GM12878 (cell line): Measurements from ENCODE around the gene SEPTIN5. TPM values are rescaled to one million over a fixed set of nuclear protein-coding genes. Genes with fewer than 3 reads are reported as not detected.

ENCODE experiments used
- ATAC-seq: fragments of 200-7000 bp; cut with Tn5 transposase; 3 replicates; pipeline ENCODE4 v1.9.1; 2020; ENCODE audit warnings: mild to moderate bottlenecking, moderate library complexity
- BruUV-seq: library from RNA; stranded (reverse); fragments of 400-500 nt; replicated peaks from 2 replicates; lab custom pipeline; 2021; lab: Mats Ljungman, UMichigan
- CTCF ChIA-PET: fragments of 300-600 bp; sonication (Branson Sonifier 250); formaldehyde crosslinking; extraction: SDS; loops from one replicate; lab custom pipeline; 2021; ENCODE audit warnings: inconsistent platforms; lab: Yijun Ruan, JAX
- POLR2A ChIA-PET: fragments of 350-600 bp; formaldehyde crosslinking; extraction: SDS; loops from one replicate; lab custom pipeline; 2021; ENCODE audit warnings: inconsistent platforms; lab: Charles Lee
- RAD21 ChIA-PET: fragments of 300-600 bp; sonication (Branson Sonifier 250); formaldehyde crosslinking; loops from one replicate; lab custom pipeline; 2023; ENCODE audit warnings: antibody characterized with exemption; ENCODE audit not compliant: unreplicated experiment; lab: Charles Lee
- SMC1A ChIA-PET: fragments of 300-600 bp; sonication (Branson Sonifier 250); formaldehyde crosslinking; loops from one replicate; lab custom pipeline; 2023; ENCODE audit not compliant: unreplicated experiment, uncharacterized antibody; lab: Charles Lee
- DNase-seq: peaks from one replicate; pipeline ENCODE4 v3.0.0-alpha.2; 2011; ENCODE audit warnings: low read depth, low spot score
- FAIRE-seq: peaks from 3 replicates; lab custom pipeline; 2011; peaks lifted over from hg19 to GRCh38; lab: Jason Lieb, UNC
- H2AFZ ChIP-seq: 2 replicates; pipeline ENCODE4 v1.6.0; 2011; ENCODE audit warnings: low read depth, low read length, control low read depth; ENCODE audit not compliant: control insufficient read depth
- H3K27ac ChIP-seq: 2 replicates; pipeline ENCODE4 v1.5.1; 2011; ENCODE audit warnings: control low read depth; ENCODE audit not compliant: control insufficient read depth, insufficient read depth
- H3K27me3 ChIP-seq, 2 experiments: replicated peaks in 1 of 2; 2 replicates each; pipeline versions ENCODE4 v1.6.0 to v1.6.1; 2011; ENCODE audit warnings: low read length in 1 of 2; ENCODE audit not compliant: control insufficient read depth in 2 of 2, insufficient read depth in 2 of 2
- H3K36me3 ChIP-seq, 2 experiments: 2 replicates each; pipeline ENCODE4 v1.5.1; 2011; ENCODE audit warnings: low read length in 1 of 2; ENCODE audit not compliant: control insufficient read depth in 2 of 2, insufficient read depth in 2 of 2
- H3K4me1 ChIP-seq: 2 replicates; pipeline ENCODE4 v1.6.1; 2011; ENCODE audit warnings: mild to moderate bottlenecking, low read length, moderate library complexity, mixed read lengths; ENCODE audit not compliant: control insufficient read depth, insufficient read depth
- H3K4me2 ChIP-seq: 2 replicates; pipeline ENCODE4 v1.6.0; 2011; ENCODE audit warnings: control low read depth; ENCODE audit not compliant: control insufficient read depth, insufficient read depth
- H3K4me3 ChIP-seq: fragments of 200-600 bp; sonication (generic); 2 replicates; pipeline ENCODE4 v1.5.1; 2016
- H3K79me2 ChIP-seq: 2 replicates; pipeline ENCODE4 v1.6.0; 2011; ENCODE audit warnings: low read length; ENCODE audit not compliant: control insufficient read depth, insufficient read depth
- H3K9ac ChIP-seq: 2 replicates; pipeline ENCODE4 v1.8.0; 2011; ENCODE audit warnings: low read length, control low read depth, mixed read lengths; ENCODE audit not compliant: control insufficient read depth, insufficient read depth
- H3K9me3 ChIP-seq: replicated peaks from 3 replicates; pipeline ENCODE4 v1.5.1; 2011; ENCODE audit warnings: mild to moderate bottlenecking, low read length; ENCODE audit not compliant: control insufficient read depth, insufficient read depth
- H4K20me1 ChIP-seq: 2 replicates; pipeline ENCODE4 v1.6.0; 2011; ENCODE audit not compliant: control insufficient read depth, insufficient read depth
- IKZF2 ChIP-seq, 2 experiments: fragments of 450-650 bp; IDR thresholded peaks; 2 replicates each; pipeline ENCODE4 v1.6.1; 2017; ENCODE audit warnings: mild to moderate bottlenecking in 2 of 2, moderate library complexity in 2 of 2
- KLF5 ChIP-seq: fragments of 450-650 bp; IDR thresholded peaks from 2 replicates; pipeline ENCODE4 v1.6.1; 2014; ENCODE audit warnings: mild to moderate bottlenecking; ENCODE audit not compliant: partially characterized antibody
- NBN ChIP-seq: fragments of 450-650 bp; IDR thresholded peaks from 2 replicates; pipeline ENCODE4 v1.6.1; 2016
- RELB ChIP-seq: fragments of 450-650 bp; IDR thresholded peaks from 2 replicates; pipeline ENCODE4 v1.6.1; 2017; ENCODE audit warnings: low read depth, mild to moderate bottlenecking, moderate library complexity
- TBL1XR1 ChIP-seq: IDR thresholded peaks from 2 replicates; pipeline ENCODE4 v1.6.1; 2012; ENCODE audit warnings: low read depth, low read length, improper control_type of control experiment
- ZZZ3 ChIP-seq: IDR thresholded peaks from 2 replicates; pipeline ENCODE4 v1.6.1; 2011; ENCODE audit warnings: low read depth; ENCODE audit not compliant: control insufficient read depth, insufficient read length
- WGBS: methylation state at CpG from one replicate; pipeline ENCODE4 v1.1.6; 2016; ENCODE audit warnings: low lambda C conversion rate; ENCODE audit not compliant: insufficient replicate concordance, insufficient coverage; ENCODE audit errors: missing lambda C conversion rate; 5-methylcytosine and 5-hydroxymethylcytosine counted together
- in situ Hi-C: fragments of 300-500 bp; cut with MboI; formaldehyde crosslinking; loops from 9 replicates; pipeline ENCODE4 v1.14.3; 2018; ENCODE audit warnings: mixed read lengths
- intact Hi-C: fragments of 100-400 bp; cut with micrococcal nuclease; formaldehyde crosslinking; loops from one replicate; pipeline ENCODE4 v1.14.2; 2022; ENCODE audit not compliant: unreplicated experiment
- polyA plus RNA-seq, 11 experiments: library from polyadenylated mRNA; depleted of rRNA in 4 of 11; unstranded in 6 of 11; stranded (reverse) in 5 of 11; fragments of >200 nt; fragmentation: Nextera tagmentation in 4 of 11; fragmentation: Illumina TruSeq in 1 of 11; extraction: Ambion mirVana in 4 of 11; extraction: Trizol in 1 of 11; gene quantifications; 1 replicate in 1 of 11; 2 replicates in 10 of 11; pipeline versions ENCODE4 v1.2.1 to v1.2.3, GENCODE V29; 2011 to 2016; ENCODE audit warnings: inconsistent platforms in 2 of 11, missing spikeins in 2 of 11, low read depth in 1 of 11
- total RNA-seq, 4 experiments: library from RNA; depleted of rRNA in 3 of 4; stranded (reverse); fragments of >200 nt in 3 of 4; fragmentation: Illumina TruSeq in 1 of 4; extraction: Trizol in 1 of 4; gene quantifications; 2 replicates each; pipeline versions ENCODE4 v1.2.1 to v1.2.3, GENCODE V29; 2013 to 2021
- TF ChIP-seq, protein P1 (sequence below): IDR thresholded peaks from 2 replicates; pipeline ENCODE4 v1.6.1; 2012; ENCODE audit warnings: mild to moderate bottlenecking, low read depth, low read length

Gene SEPTIN5
- total and polyA plus RNA-seq, 10 of the 15 experiments (the other 5 are each of a cell fraction or from before 2014, with no cell fraction given) = 0.13 to 1.1 (median 0.34) TPM; not detected in 5

- no peak overlapping the region for H3K9ac ChIP-seq
- H3K9me3 ChIP-seq = no peaks in the 10 kb centered on the region
- ChIA-PET SMC1A (no interaction called here), CTCF (interaction anchor here (1.5 kb wide), 1 partner anchor 11 kb away, joined by 3 read pairs; no protein-coding TSS in a partner anchor), RAD21 (no interaction called here), POLR2A (interaction anchor here (0.5 kb wide), 1 partner anchor 638 kb away, joined by 4 read pairs; no protein-coding TSS in a partner anchor)
- H3K4me3 ChIP-seq = no peak overlapping the region
- no peaks in the 10 kb centered on the region for H3K36me3 ChIP-seq
- intact Hi-C loops (no loop called here), in situ Hi-C loops (no loop called here)
- H3K79me2 ChIP-seq = no peaks in the 10 kb centered on the region
- peaks cover 16 to 23% of the 10 kb centered on the region in 2 experiments for H3K27me3 ChIP-seq
- H3K27ac ChIP-seq = no peak overlapping the region
- ATAC-seq (no peak), FAIRE-seq (no peak), DNase-seq (no peak)
- H3K4me2 ChIP-seq = no peak overlapping the region
- peaks cover 4% of the 10 kb centered on the region for H4K20me1 ChIP-seq
- WGBS = 9% methylated on average over 14 of the region's 14 CpGs
- no peak for TF ChIP-seq ZZZ3
- TF ChIP-seq IKZF2 (IDR thresholded peaks at IDR 0.05) = no peak
- TF ChIP-seq TBL1XR1 = no peak
- no peak for TF ChIP-seq RELB
- no peak for TF ChIP-seq NBN
- TF ChIP-seq KLF5 = no peak
- TF ChIP-seq, protein P1, sequence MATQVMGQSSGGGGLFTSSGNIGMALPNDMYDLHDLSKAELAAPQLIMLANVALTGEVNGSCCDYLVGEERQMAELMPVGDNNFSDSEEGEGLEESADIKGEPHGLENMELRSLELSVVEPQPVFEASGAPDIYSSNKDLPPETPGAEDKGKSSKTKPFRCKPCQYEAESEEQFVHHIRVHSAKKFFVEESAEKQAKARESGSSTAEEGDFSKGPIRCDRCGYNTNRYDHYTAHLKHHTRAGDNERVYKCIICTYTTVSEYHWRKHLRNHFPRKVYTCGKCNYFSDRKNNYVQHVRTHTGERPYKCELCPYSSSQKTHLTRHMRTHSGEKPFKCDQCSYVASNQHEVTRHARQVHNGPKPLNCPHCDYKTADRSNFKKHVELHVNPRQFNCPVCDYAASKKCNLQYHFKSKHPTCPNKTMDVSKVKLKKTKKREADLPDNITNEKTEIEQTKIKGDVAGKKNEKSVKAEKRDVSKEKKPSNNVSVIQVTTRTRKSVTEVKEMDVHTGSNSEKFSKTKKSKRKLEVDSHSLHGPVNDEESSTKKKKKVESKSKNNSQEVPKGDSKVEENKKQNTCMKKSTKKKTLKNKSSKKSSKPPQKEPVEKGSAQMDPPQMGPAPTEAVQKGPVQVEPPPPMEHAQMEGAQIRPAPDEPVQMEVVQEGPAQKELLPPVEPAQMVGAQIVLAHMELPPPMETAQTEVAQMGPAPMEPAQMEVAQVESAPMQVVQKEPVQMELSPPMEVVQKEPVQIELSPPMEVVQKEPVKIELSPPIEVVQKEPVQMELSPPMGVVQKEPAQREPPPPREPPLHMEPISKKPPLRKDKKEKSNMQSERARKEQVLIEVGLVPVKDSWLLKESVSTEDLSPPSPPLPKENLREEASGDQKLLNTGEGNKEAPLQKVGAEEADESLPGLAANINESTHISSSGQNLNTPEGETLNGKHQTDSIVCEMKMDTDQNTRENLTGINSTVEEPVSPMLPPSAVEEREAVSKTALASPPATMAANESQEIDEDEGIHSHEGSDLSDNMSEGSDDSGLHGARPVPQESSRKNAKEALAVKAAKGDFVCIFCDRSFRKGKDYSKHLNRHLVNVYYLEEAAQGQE = no peak
- H2AFZ ChIP-seq = no peak overlapping the region
- no TSS peak for BruUV-seq
- H3K4me1 ChIP-seq = peaks cover 3% of the 10 kb centered on the region; the same call in 1 of the 2 replicates
Observed at GRCh38 chr22:19751497-19752245, 37.4 kb downstream of the SEPTIN5 start.
